Measurements from ENCODE around the gene SFI1.
A peak's percentile ranks its signal among the peaks of the same experiment; 100 is the strongest.
"Not testable (repeated sequence)": the region's sequence is repeated elsewhere in the genome, so short reads cannot be mapped to it uniquely, and the experiment has no call there.

The SFI1 gene

DNA sequence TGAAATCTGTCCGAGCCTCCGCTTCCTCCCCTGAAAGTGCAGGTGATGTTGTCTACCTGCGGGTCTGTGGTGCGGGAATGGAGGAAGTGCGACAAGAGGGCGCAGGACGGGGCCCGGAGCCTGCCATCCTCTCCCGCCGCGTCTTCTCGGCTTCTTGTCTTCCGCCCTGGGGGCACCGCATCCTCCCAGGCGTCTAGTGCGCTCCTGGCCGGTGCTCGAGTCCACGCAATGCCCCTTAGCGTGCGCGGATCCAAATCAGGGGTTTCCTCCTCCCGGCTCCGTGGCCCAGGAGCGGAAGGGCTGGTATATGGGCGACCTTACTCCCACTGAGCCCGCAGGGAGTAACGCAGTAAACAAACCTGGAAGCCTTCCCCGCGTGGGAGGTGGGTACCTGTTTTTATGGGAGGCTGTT is 405 bp downstream of the SFI1 start:
- Histone ChIP-seq H3K4me3 (ENCODE audit: low read depth, low read length) (peak overlapping the region; percentile 85), H3K27me3 (replicated peaks) (no peaks in the 10 kb centered on the region), H3K36me3 (replicated peaks) (no peaks in the 10 kb centered on the region), H3K27ac (peak overlapping the region; percentile 40)
- in situ Hi-C loops (cut with HindIII; ENCODE audit: low pct_ligation_motif_present, low sequenced_read_pairs), result no loop called here
- peak; percentile 2 for DNase-seq
- TF ChIP-seq, protein P1, sequence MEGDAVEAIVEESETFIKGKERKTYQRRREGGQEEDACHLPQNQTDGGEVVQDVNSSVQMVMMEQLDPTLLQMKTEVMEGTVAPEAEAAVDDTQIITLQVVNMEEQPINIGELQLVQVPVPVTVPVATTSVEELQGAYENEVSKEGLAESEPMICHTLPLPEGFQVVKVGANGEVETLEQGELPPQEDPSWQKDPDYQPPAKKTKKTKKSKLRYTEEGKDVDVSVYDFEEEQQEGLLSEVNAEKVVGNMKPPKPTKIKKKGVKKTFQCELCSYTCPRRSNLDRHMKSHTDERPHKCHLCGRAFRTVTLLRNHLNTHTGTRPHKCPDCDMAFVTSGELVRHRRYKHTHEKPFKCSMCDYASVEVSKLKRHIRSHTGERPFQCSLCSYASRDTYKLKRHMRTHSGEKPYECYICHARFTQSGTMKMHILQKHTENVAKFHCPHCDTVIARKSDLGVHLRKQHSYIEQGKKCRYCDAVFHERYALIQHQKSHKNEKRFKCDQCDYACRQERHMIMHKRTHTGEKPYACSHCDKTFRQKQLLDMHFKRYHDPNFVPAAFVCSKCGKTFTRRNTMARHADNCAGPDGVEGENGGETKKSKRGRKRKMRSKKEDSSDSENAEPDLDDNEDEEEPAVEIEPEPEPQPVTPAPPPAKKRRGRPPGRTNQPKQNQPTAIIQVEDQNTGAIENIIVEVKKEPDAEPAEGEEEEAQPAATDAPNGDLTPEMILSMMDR (IDR thresholded peaks at IDR 0.05; ENCODE audit: low read depth, low read length, missing control alignments), result no peak

DNA sequence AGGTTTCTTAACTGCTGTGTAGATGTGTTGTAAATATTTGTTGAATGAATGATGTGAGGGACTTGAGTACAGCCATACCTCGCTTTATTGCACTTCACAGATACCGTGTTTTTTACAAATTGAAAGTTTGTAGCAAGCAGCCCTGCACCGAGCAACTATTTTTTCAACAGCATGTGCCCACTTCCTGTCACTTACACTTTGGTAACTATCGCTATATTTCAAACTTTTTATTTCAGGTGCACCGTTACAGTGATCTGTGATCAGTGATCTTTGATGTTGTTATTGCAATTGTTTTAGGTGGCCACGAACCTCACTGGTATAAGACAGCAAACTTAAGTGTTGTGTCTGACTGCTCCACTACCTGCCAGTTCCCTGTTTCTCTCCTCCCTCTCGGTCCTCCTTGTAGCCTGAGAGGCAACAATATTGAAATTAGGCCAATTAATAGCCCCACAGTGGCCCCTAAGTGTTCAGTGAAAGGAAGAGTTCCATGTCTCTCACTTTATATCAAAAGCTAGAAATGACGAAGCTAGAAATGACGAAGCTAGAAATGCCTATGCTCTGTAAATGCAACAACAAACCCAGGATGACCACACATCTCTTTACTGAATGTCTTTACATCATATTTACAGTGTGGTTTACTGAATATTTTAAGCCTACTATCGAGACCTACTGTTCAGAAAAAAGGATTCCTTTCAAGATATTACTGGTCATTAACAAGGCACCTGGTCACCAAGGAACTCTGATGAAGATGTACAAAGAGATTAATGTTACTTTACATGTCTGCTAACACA is 1.0 kb downstream of the SFI1 start:
- TF ChIP-seq, protein P1 (IDR thresholded peaks at IDR 0.05; ENCODE audit: low read depth, low read length, missing control alignments), result no peak
- Histone ChIP-seq H3K36me3 (replicated peaks) (no peaks in the 10 kb centered on the region), H3K27me3 (replicated peaks) (no peaks in the 10 kb centered on the region), H3K27ac (no peak overlapping the region), H3K4me3 (ENCODE audit: low read depth, low read length) (peak overlapping the region; percentile 85)
- DNase-seq, result no peak
- in situ Hi-C loops (cut with HindIII; ENCODE audit: low pct_ligation_motif_present, low sequenced_read_pairs), result no loop called here

DNA sequence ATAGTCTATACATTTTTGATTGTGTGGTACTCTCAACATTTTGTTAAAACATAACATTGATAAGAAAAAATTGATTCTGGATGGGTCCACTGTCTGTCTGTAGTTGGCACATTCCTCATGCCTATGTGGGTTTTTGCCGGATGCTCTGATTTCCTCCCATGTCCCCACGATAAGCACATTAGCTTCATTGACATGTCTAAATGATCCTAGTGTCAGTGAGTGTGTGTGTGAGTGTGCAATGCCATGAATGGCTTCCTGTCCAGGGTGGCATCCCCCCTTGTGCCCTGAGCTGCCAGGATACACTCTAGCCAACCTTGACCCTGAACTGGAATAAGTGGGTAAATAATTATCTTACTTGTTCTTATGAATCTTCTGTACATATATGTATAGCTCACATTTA is 5.4 kb downstream of the SFI1 start:
- Histone ChIP-seq H3K27me3 (replicated peaks) (no peaks in the 10 kb centered on the region), H3K4me3 (ENCODE audit: low read depth, low read length) (no peak overlapping the region), H3K36me3 (replicated peaks) (no peaks in the 10 kb centered on the region), H3K27ac (no peak overlapping the region)
- TF ChIP-seq, protein P1 (IDR thresholded peaks at IDR 0.05; ENCODE audit: low read depth, low read length, missing control alignments), result no peak
- in situ Hi-C loops (cut with HindIII; ENCODE audit: low pct_ligation_motif_present, low sequenced_read_pairs), result no loop called here
- no peak for DNase-seq

DNA sequence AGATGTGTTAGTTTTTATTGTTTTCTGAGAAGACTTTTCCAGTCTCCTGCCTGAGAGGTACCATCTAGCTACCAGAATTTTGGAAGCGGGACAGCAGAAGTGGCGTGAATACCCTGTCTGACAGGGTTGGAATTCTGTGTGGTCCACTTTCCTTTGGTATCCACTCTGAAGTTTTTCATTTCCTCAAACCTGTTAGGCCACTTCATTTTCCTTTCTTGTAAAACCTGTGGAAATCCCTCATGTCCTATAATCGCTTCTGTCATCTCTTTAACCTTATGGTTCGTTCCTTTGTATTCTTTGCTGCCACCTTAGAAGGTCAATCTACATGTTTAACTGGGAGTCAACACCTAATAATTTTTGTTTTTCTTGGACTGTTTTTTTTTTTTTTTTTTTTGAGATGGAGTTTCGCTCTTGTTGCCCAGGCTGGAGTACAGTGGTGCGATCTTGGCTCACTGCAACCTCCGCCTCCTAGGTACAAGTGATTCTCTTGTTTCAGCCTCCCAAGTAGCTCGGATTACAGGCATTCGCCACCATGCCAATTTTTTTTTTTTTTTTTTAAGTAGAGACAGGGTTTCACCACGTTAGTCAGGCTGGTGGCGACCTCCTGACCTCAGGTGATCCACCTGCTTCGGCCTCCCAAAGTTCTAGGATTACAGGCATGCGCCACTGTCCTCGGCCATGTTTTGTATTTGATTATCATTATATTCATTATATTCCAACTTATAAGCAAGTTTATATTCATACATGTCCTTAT is 7.1 kb downstream of the SFI1 start:
- in situ Hi-C loops (cut with HindIII; ENCODE audit: low pct_ligation_motif_present, low sequenced_read_pairs), result no loop called here
- TF ChIP-seq, protein P1 (IDR thresholded peaks at IDR 0.05; ENCODE audit: low read depth, low read length, missing control alignments), result no peak
- no peak overlapping the region for H3K27ac ChIP-seq

DNA sequence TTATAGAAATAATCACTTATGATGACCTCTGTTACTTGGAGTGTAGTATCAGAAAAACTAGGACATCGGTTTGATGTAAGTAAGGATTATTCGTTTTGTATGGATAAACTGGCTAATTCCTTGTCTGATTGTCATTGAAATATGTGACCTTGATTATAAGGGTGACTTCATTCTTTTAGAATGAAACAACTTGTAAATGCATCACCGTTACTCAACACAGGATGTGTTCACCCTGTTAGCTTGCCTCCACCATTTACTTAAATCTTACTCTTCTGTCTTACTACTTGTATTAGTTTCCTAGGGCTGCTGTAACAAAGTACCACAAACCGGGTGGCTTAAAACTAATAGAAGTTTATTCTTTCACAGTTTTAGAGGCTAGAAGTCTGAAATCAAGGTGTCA is 7.9 kb downstream of the SFI1 start:
- in situ Hi-C loops (cut with HindIII; ENCODE audit: low pct_ligation_motif_present, low sequenced_read_pairs), result no loop called here
- H3K27ac ChIP-seq, result peak overlapping the region; percentile 60

More for the DNA sequence above, 7.1 kb downstream of the SFI1 start:
- no peak for DNase-seq
- Histone ChIP-seq H3K27me3 (replicated peaks) (no peaks in the 10 kb centered on the region), H3K4me3 (ENCODE audit: low read depth, low read length) (no peak overlapping the region), H3K36me3 (replicated peaks) (no peaks in the 10 kb centered on the region)

DNA sequence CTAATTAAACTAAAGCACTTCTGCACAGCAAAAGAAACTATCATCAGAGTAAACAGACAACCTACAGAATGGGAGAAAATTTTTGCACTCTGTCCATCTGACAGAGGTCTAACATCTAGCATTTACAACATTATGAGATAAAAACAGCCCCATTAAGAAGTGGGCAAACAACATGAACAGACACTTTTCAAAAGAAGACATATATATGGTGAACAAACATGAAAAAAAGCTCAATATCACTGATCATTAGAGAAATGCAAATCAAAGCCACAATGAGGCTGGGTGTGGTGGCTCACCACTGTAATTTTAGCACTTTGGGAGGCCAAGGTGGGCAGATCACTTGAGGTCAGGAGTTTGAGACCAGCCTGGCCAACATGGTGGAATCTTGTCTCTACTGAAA is 11.2 kb downstream of the SFI1 start:
- H3K27ac ChIP-seq; H3K27me3 ChIP-seq (replicated peaks); in situ Hi-C loops (cut with HindIII; ENCODE audit: low pct_ligation_motif_present, low sequenced_read_pairs); H3K36me3 ChIP-seq (replicated peaks); DNase-seq; H3K4me3 ChIP-seq (ENCODE audit: low read depth, low read length): not testable (repeated sequence)

More for the DNA sequence above, 7.9 kb downstream of the SFI1 start:
- DNase-seq, result no peak
- Histone ChIP-seq H3K4me3 (ENCODE audit: low read depth, low read length) (no peak overlapping the region), H3K36me3 (replicated peaks) (no peaks in the 10 kb centered on the region), H3K27me3 (replicated peaks) (no peaks in the 10 kb centered on the region)
- TF ChIP-seq, protein P1 (IDR thresholded peaks at IDR 0.05; ENCODE audit: low read depth, low read length, missing control alignments), result no peak
